K562 (cell line): ENCODE results near the gene IL23R. TPM values are rescaled to one million over a fixed set of nuclear protein-coding genes. Genes with fewer than 3 reads are reported as not detected.

Source experiments
- CBFA2T2 ChIP-seq: fragments of 450-650 bp; conservative IDR thresholded peaks from 2 replicates; pipeline ENCODE4 v1.6.1; 2017; ENCODE audit warnings: mild to moderate bottlenecking
- HDAC3 ChIP-seq: fragments of 450-650 bp; IDR thresholded peaks from 2 replicates; pipeline ENCODE4 v1.6.1; 2018; ENCODE audit warnings: borderline replicate concordance, mild to moderate bottlenecking, moderate library complexity; ENCODE audit not compliant: partially characterized antibody
- MTA1 ChIP-seq: fragments of 450-650 bp; IDR thresholded peaks from 2 replicates; pipeline ENCODE4 v1.6.1; 2017; ENCODE audit warnings: borderline replicate concordance
- NFXL1 ChIP-seq: fragments of 450-650 bp; formaldehyde crosslinking; IDR thresholded peaks from 2 replicates; pipeline ENCODE4 v1.4.0; 2021; ENCODE audit warnings: mild to moderate bottlenecking
- PHF21A ChIP-seq: fragments of 450-650 bp; IDR thresholded peaks from 2 replicates; pipeline ENCODE4 v1.6.1; 2017; ENCODE audit warnings: low read depth, borderline replicate concordance
- PML ChIP-seq: IDR thresholded peaks from 2 replicates; pipeline ENCODE4 v1.6.1; 2012; ENCODE audit warnings: low read length, inconsistent platforms
- POLR2B ChIP-seq: fragments of 450-650 bp; IDR thresholded peaks from 2 replicates; pipeline ENCODE4 v1.6.1; 2018; ENCODE audit warnings: low read depth; ENCODE audit not compliant: partially characterized antibody
- PRMT5 ChIP-seq: sonication (generic); formaldehyde crosslinking; IDR thresholded peaks from 2 replicates; pipeline ENCODE4 v1.5.0; 2020; ENCODE audit warnings: missing genetic modification reagents
- SMARCC2 ChIP-seq: fragments of 450-650 bp; IDR thresholded peaks from 2 replicates; pipeline ENCODE4 v1.6.1; 2017; ENCODE audit warnings: antibody characterized with exemption, moderate library complexity, mild to moderate bottlenecking, low read depth
- SP2 ChIP-seq: IDR thresholded peaks from 2 replicates; pipeline ENCODE4 v1.6.1; 2011; ENCODE audit warnings: mild to moderate bottlenecking, low read depth, low read length, moderate library complexity; ENCODE audit not compliant: poor library complexity, severe bottlenecking; ENCODE audit errors: extremely low read depth
- ZNF311 ChIP-seq: fragments of 250-450 bp; sonication (Bioruptor Pico); IDR thresholded peaks from 2 replicates; pipeline ENCODE4 v1.4.0; 2020; ENCODE audit warnings: mild to moderate bottlenecking, moderate library complexity
- ZNF780A ChIP-seq: fragments of 250-450 bp; sonication (Bioruptor Pico); IDR thresholded peaks from 2 replicates; pipeline ENCODE4 v1.5.0; 2021; ENCODE audit warnings: mild to moderate bottlenecking
- polyA plus RNA-seq, 8 experiments: library from polyadenylated mRNA; depleted of rRNA in 4 of 8; stranded (reverse) in 5 of 8; unstranded in 3 of 8; fragments of >200 nt; fragmentation: Nextera tagmentation in 2 of 8; fragmentation: Illumina TruSeq in 1 of 8; extraction: Ambion mirVana in 2 of 8; extraction: Trizol in 1 of 8; gene quantifications; 2 replicates each; pipeline versions ENCODE4 v1.2.1 to v1.2.3, GENCODE V29; 2011 to 2014; ENCODE audit warnings: inconsistent platforms in 1 of 8, missing spikeins in 1 of 8
- total RNA-seq, 7 experiments: library from RNA; depleted of rRNA in 6 of 7; stranded (reverse); fragments of >200 nt in 6 of 7; fragmentation: Illumina TruSeq in 2 of 7; extraction: Trizol in 2 of 7; gene quantifications; 2 replicates each; pipeline versions ENCODE4 v1.2.1 to v1.2.3, GENCODE V29; 2011 to 2021; ENCODE audit warnings: low replicate concordance in 1 of 7
- TF ChIP-seq, protein P1 (sequence below): fragments of 450-650 bp; conservative IDR thresholded peaks from 2 replicates; pipeline ENCODE4 v1.6.1; 2016; ENCODE audit warnings: missing genetic modification characterization, low read depth, mild to moderate bottlenecking, control low read depth, missing compliant biosample characterization
- TF ChIP-seq, protein P2 (sequence below): fragments of 250-450 bp; sonication (Bioruptor Pico); IDR thresholded peaks from 2 replicates; pipeline ENCODE4 v1.4.0; 2020; ENCODE audit warnings: mild to moderate bottlenecking, moderate library complexity
- TF ChIP-seq, protein P3 (sequence below), 2 experiments: fragments of 450-650 bp in 1 of 2; sonication (generic) in 1 of 2; formaldehyde crosslinking in 1 of 2; IDR thresholded peaks in 1 of 2; conservative IDR thresholded peaks in 1 of 2; 2 replicates each; pipeline versions ENCODE4 v1.6.1 to v1.8.1; 2016 to 2023; ENCODE audit warnings: mild to moderate bottlenecking in 2 of 2, moderate library complexity in 2 of 2, inconsistent platforms in 1 of 2, missing genetic modification reagents in 1 of 2
- TF ChIP-seq, protein P4 (sequence below): fragments of 250-450 bp; sonication (Bioruptor Pico); IDR thresholded peaks from 2 replicates; pipeline ENCODE4 v1.5.1; 2021; ENCODE audit warnings: mild to moderate bottlenecking
- TF ChIP-seq, protein P5 (sequence below): sonication (generic); formaldehyde crosslinking; IDR thresholded peaks from 2 replicates; pipeline ENCODE4 v1.8.1; 2023; ENCODE audit warnings: mild to moderate bottlenecking, missing genetic modification reagents
- TF ChIP-seq, protein P6 (sequence below): fragments of 250-450 bp; sonication (Bioruptor Pico); IDR thresholded peaks from 2 replicates; pipeline ENCODE4 v1.4.0; 2020

IL23R gene
- total and polyA plus RNA-seq, 9 of the 15 experiments (the other 6 are each of a cell fraction or from before 2014, with no cell fraction given), result 4.4 to 52.7 (median 22.8) TPM

DNA sequence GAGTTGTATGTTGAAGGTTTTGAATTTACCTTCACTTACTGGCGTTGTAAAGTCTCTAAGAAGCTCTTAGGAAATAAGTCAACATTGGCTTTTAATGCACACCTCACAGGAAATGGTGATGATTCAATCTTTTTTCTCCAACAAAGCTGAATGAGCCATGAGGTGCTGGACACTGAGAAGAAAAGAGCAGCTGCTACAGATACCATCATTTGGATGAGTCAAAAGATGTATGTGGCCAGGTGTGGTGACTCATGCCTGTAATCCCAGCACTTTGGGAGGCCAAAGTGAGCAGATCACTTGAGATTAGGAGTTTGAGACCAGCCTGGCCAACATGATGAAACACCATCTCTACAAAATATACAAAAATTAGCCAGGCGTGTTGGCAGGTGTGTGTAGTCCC is 3.3 kb upstream of the IL23R start (continued):
- TF ChIP-seq HDAC3, result peak; percentile 27
- TF ChIP-seq, protein P1, sequence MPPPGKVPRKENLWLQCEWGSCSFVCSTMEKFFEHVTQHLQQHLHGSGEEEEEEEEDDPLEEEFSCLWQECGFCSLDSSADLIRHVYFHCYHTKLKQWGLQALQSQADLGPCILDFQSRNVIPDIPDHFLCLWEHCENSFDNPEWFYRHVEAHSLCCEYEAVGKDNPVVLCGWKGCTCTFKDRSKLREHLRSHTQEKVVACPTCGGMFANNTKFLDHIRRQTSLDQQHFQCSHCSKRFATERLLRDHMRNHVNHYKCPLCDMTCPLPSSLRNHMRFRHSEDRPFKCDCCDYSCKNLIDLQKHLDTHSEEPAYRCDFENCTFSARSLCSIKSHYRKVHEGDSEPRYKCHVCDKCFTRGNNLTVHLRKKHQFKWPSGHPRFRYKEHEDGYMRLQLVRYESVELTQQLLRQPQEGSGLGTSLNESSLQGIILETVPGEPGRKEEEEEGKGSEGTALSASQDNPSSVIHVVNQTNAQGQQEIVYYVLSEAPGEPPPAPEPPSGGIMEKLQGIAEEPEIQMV, result no peak
- TF ChIP-seq, protein P2, sequence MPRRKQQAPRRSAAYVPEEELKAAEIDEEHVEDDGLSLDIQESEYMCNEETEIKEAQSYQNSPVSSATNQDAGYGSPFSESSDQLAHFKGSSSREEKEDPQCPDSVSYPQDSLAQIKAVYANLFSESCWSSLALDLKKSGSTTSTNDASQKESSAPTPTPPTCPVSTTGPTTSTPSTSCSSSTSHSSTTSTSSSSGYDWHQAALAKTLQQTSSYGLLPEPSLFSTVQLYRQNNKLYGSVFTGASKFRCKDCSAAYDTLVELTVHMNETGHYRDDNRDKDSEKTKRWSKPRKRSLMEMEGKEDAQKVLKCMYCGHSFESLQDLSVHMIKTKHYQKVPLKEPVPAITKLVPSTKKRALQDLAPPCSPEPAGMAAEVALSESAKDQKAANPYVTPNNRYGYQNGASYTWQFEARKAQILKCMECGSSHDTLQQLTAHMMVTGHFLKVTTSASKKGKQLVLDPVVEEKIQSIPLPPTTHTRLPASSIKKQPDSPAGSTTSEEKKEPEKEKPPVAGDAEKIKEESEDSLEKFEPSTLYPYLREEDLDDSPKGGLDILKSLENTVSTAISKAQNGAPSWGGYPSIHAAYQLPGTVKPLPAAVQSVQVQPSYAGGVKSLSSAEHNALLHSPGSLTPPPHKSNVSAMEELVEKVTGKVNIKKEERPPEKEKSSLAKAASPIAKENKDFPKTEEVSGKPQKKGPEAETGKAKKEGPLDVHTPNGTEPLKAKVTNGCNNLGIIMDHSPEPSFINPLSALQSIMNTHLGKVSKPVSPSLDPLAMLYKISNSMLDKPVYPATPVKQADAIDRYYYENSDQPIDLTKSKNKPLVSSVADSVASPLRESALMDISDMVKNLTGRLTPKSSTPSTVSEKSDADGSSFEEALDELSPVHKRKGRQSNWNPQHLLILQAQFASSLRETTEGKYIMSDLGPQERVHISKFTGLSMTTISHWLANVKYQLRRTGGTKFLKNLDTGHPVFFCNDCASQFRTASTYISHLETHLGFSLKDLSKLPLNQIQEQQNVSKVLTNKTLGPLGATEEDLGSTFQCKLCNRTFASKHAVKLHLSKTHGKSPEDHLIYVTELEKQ (CRISPR knock-in tag), result no peak
- TF ChIP-seq NFXL1, result no peak
- peak; percentile 86 for TF ChIP-seq CBFA2T2
- TF ChIP-seq ZNF780A (CRISPR knock-in tag), result no peak
- TF ChIP-seq, protein P3, sequence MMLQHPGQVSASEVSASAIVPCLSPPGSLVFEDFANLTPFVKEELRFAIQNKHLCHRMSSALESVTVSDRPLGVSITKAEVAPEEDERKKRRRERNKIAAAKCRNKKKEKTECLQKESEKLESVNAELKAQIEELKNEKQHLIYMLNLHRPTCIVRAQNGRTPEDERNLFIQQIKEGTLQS (IDR thresholded peaks at IDR 0.05), result peak; percentile 98
- TF ChIP-seq, protein P3 (CRISPR knock-in tag; conservative IDR thresholded peaks at IDR 0.05), result no peak
- TF ChIP-seq, protein P4, sequence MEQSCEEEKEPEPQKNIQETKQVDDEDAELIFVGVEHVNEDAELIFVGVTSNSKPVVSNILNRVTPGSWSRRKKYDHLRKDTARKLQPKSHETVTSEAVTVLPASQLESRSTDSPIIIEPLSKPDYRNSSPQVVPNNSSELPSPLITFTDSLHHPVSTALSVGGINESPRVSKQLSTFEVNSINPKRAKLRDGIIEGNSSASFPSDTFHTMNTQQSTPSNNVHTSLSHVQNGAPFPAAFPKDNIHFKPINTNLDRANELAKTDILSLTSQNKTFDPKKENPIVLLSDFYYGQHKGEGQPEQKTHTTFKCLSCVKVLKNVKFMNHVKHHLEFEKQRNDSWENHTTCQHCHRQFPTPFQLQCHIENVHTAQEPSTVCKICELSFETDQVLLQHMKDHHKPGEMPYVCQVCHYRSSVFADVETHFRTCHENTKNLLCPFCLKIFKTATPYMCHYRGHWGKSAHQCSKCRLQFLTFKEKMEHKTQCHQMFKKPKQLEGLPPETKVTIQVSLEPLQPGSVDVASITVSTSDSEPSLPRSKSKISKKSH, result no peak
- TF ChIP-seq, protein P5, sequence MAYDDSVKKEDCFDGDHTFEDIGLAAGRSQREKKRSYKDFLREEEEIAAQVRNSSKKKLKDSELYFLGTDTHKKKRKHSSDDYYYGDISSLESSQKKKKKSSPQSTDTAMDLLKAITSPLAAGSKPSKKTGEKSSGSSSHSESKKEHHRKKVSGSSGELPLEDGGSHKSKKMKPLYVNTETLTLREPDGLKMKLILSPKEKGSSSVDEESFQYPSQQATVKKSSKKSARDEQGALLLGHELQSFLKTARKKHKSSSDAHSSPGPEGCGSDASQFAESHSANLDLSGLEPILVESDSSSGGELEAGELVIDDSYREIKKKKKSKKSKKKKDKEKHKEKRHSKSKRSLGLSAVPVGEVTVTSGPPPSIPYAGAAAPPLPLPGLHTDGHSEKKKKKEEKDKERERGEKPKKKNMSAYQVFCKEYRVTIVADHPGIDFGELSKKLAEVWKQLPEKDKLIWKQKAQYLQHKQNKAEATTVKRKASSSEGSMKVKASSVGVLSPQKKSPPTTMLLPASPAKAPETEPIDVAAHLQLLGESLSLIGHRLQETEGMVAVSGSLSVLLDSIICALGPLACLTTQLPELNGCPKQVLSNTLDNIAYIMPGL (CRISPR knock-in tag), result no peak
- TF ChIP-seq ZNF311 (CRISPR knock-in tag), result no peak
- no peak for TF ChIP-seq SP2
- TF ChIP-seq PML, result no peak
- peak; percentile 88; the same call in 1 of the 2 replicates for TF ChIP-seq SMARCC2
- no peak for TF ChIP-seq PRMT5 (CRISPR knock-in tag)
- peak; percentile 85 for TF ChIP-seq MTA1
- no peak for TF ChIP-seq PHF21A
- no peak for TF ChIP-seq POLR2B
- TF ChIP-seq, protein P6, sequence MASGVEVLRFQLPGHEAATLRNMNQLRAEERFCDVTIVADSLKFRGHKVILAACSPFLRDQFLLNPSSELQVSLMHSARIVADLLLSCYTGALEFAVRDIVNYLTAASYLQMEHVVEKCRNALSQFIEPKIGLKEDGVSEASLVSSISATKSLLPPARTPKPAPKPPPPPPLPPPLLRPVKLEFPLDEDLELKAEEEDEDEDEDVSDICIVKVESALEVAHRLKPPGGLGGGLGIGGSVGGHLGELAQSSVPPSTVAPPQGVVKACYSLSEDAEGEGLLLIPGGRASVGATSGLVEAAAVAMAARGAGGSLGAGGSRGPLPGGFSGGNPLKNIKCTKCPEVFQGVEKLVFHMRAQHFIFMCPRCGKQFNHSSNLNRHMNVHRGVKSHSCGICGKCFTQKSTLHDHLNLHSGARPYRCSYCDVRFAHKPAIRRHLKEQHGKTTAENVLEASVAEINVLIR (CRISPR knock-in tag), result no peak
